Esophagus muscularis mucosa (tissue), 4 donors: ENCODE data around the gene POLR3K. TPM values are rescaled to one million over a fixed set of nuclear protein-coding genes. Genes with fewer than 3 reads are reported as not detected.
A peak's percentile ranks its signal among the peaks of the same experiment; 100 is the strongest.

ENCODE experiments used
- DNase-seq: peaks from one replicate; pipeline ENCODE4 v3.0.0-alpha.2; 2017; ENCODE audit errors: extremely low spot score
- H3K27ac ChIP-seq, 4 donors: fragments of 200-600 bp; sonication (generic); replicated peaks in 1 of 4; 1 replicate in 3 of 4; 2 replicates in 1 of 4; pipeline ENCODE4 v1.5.1; 2016 to 2019; ENCODE audit warnings: mild to moderate bottlenecking in 1 of 4
- H3K27me3 ChIP-seq, 4 donors: fragments of 200-600 bp; sonication (generic); one replicate each; pipeline versions ENCODE4 v1.5.1 to v1.6.0; 2016 to 2019
- H3K36me3 ChIP-seq, 4 donors: fragments of 200-600 bp; sonication (generic); one replicate each; pipeline ENCODE4 v1.5.1; 2016 to 2019
- H3K4me1 ChIP-seq, 4 donors: fragments of 200-600 bp; sonication (generic); one replicate each; pipeline ENCODE4 v1.5.1; 2016 to 2019
- H3K4me3 ChIP-seq, 4 donors: fragments of 200-600 bp; sonication (generic); 1 replicate in 2 of 4; 2 replicates in 2 of 4; pipeline ENCODE4 v1.5.1; 2016 to 2019; ENCODE audit warnings: mild to moderate bottlenecking in 4 of 4, moderate library complexity in 1 of 4
- H3K9me3 ChIP-seq, 4 donors: fragments of 200-600 bp; sonication (generic); 1 replicate in 3 of 4; 2 replicates in 1 of 4; pipeline ENCODE4 v1.5.1; 2016 to 2019
- EP300 ChIP-seq: sonication (generic); formaldehyde crosslinking; IDR thresholded peaks from one replicate; pipeline ENCODE4 v1.6.1; 2017; ENCODE audit warnings: antibody characterized with exemption
- POLR2A ChIP-seq: fragments of 450-650 bp; IDR thresholded peaks from one replicate; pipeline ENCODE4 v1.6.1; 2017; ENCODE audit warnings: antibody characterized with exemption, moderate library complexity, mild to moderate bottlenecking, low read depth
- POLR2AphosphoS5 ChIP-seq, 2 donors: sonication (generic); formaldehyde crosslinking; IDR thresholded peaks; one replicate each; pipeline ENCODE4 v1.6.1; 2017; ENCODE audit warnings: antibody characterized with exemption in 2 of 2
- WGBS: methylation state at CpG from one replicate; pipeline ENCODE4 v1.1.5; 2018; 5-methylcytosine and 5-hydroxymethylcytosine counted together
- intact Hi-C: fragments of 100-400 bp; cut with DNase I; formaldehyde crosslinking; loops from one replicate; pipeline ENCODE4 v1.15.1; 2023
- total RNA-seq, 4 donors: library from RNA; depleted of rRNA; stranded (reverse); fragments of >200 nt; gene quantifications; one replicate each; pipeline versions ENCODE4 v1.1.0 to v1.2.1, GENCODE V29; 2016
- TF ChIP-seq, protein P1 (sequence below), 3 experiments: fragments of 200-600 bp in 2 of 3; fragments of 450-650 bp in 1 of 3; sonication (generic) in 2 of 3; IDR thresholded peaks; one replicate each; pipeline ENCODE4 v1.5.1; 2017 to 2019; ENCODE audit warnings: antibody characterized with exemption in 3 of 3, mild to moderate bottlenecking in 2 of 3, moderate library complexity in 1 of 3

POLR3K gene
- total RNA-seq, 4 donors from 2014 or later = 3.3 to 3.8 (median 3.7) TPM

DNA sequence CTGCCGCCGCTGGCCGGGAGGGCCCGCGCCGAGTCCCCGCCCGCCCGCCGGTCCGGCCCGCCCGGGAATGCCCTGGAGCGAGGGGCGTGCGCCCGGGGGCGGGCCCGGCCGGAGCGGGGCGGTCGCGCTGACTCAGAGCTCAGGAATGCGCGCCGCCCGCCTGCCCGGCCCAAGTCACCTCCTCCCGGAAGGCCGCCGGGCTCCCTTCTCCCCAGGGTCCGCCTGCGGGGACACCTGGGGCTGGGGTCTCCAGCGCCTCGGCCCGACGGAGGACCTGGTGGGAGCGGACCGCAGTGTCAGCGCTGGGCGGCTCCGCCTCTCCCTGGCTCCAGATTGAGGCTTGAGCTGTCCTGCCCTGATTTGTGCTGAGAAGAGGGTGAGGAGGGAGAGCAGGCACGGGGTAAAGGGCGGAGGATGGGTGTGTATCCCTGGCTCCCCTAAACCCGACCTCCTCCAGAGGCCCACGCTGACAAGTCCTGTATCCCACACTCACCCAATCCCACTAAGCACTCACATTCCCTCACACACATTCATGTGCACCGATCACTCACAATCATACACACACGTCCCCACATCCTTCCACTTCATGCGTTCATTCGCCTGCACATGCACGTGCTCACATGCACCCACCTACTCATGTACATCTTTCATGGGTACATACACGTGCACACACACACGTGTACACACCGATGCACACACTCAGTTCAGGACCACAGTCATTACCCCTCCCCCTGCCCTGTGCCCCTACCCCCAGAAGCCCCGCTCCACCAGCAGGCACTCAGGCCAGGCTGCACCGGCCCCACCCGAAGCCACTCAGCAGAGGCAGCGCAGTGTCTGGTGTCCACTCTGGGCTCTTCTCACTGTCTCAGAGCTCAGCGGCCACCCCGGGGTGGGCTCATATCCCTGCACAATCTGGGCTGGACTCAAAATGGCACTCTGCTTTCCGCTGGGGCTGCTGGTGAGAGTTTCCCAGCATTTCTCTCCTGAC is 19.4 kb upstream of the POLR3K start, which contains the start of gene RHBDF1:
Gene RHBDF1, minus strand, starts transcription at position 71 of the 988 bp plus-strand sequence. CDS start 7,616 bp downstream, outside the sequence.
- H3K9me3 ChIP-seq = no peaks in the 10 kb centered on the region
- H3K4me1 ChIP-seq = peaks cover 85 to 96% (median 93%) of the 10 kb centered on the region in 4 donors
- H3K36me3 ChIP-seq = no peaks in the 10 kb centered on the region
- 49% methylated on average over 12 of the region's 62 CpGs for WGBS
- H3K4me3 ChIP-seq = peak within 1 kb of the TSS; percentile 78 to 92 (median 89)
- no peak for DNase-seq
- peak within 1 kb of the TSS; percentile 94 to 97 (median 96) for H3K27ac ChIP-seq
- intact Hi-C loops = no loop called here
- no peaks in the 10 kb centered on the region for H3K27me3 ChIP-seq
- TF ChIP-seq POLR2AphosphoS5 (IDR thresholded peaks at IDR 0.05) (peak in 1 of 2 donors; percentile 21), POLR2A (no peak)

DNA sequence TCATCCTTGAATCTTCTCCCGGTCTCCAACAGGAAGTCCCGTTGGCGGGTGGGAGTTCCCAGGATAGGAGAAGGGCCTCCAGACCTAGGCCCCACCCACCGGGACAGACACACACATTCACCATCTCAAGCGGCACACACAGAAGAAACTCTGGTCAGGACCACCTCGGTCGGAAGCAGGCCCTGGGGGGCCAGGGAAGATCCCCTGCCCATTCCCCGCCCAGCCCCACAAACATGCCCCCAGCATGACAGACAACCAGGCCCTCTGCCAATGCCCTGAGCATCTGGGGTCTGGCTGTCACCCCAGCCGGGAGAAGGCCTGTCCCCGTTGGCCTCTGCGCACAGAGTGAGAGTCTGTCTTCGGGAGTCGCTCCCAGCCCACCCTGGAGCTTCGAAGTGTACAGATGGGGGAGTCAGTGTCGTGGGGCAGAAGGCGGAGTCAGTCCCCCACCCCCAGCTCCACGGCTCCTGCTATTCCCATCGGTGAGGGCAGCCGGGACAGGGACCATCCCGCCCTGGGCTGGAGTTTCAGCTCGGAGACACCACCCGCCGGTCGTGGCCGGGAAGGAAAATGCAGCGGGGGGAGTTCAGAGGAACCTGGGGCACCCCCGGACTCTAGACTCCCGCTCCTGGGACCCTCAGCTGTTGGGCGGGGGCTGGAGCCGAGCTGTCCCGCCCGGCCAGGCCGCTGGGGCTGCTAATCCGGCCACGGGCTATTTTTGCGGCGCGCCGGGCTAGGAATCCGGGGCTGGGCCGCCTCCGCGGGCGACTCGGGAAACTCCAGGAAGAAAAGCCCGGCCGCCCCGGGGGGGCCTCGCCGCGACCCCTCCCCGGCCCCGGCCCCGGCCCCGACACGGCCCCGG is 18.4 kb upstream of the POLR3K start:
- H3K9me3 ChIP-seq = no peaks in the 10 kb centered on the region
- 4% methylated on average over 14 of the region's 57 CpGs for WGBS
- TF ChIP-seq, protein P1, sequence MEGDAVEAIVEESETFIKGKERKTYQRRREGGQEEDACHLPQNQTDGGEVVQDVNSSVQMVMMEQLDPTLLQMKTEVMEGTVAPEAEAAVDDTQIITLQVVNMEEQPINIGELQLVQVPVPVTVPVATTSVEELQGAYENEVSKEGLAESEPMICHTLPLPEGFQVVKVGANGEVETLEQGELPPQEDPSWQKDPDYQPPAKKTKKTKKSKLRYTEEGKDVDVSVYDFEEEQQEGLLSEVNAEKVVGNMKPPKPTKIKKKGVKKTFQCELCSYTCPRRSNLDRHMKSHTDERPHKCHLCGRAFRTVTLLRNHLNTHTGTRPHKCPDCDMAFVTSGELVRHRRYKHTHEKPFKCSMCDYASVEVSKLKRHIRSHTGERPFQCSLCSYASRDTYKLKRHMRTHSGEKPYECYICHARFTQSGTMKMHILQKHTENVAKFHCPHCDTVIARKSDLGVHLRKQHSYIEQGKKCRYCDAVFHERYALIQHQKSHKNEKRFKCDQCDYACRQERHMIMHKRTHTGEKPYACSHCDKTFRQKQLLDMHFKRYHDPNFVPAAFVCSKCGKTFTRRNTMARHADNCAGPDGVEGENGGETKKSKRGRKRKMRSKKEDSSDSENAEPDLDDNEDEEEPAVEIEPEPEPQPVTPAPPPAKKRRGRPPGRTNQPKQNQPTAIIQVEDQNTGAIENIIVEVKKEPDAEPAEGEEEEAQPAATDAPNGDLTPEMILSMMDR (IDR thresholded peaks at IDR 0.05) = peak in 2 of 3 experiments; percentile 9 to 26
- peak; percentile 79 to 85 for TF ChIP-seq POLR2AphosphoS5 (IDR thresholded peaks at IDR 0.05)
- peak; percentile 24 for TF ChIP-seq POLR2A
- TF ChIP-seq EP300 = no peak
- H3K4me3 ChIP-seq = peak overlapping the region; percentile 78 to 92 (median 89)
- no peak for DNase-seq
- H3K36me3 ChIP-seq = no peaks in the 10 kb centered on the region
- peak overlapping the region; percentile 94 to 97 (median 96) for H3K27ac ChIP-seq
- H3K4me1 ChIP-seq = peaks cover 85 to 96% (median 93%) of the 10 kb centered on the region in 4 donors
- H3K27me3 ChIP-seq = no peaks in the 10 kb centered on the region
- intact Hi-C loops = no loop called here

DNA sequence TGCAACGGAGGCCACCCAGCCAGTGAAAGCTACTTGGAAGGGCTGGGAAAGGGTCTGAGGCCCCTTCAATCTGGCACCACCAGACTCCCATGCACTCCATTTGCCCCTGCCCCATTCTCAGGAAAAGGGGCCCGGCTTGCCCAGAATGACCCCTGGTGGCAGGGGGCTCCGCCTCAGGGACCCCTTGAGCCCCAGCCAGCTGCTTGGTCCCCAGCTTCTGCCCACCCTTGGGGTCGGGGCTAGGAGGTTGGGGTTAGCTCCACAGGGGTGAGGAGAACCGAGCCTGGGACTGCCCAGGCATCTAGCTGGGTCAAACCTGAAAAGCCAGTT is 17.8 kb upstream of the POLR3K start:
- WGBS = 52% methylated on average over 4 of the region's 5 CpGs
- TF ChIP-seq, protein P1 (IDR thresholded peaks at IDR 0.05) = no peak
- TF ChIP-seq POLR2A (no peak), EP300 (no peak), POLR2AphosphoS5 (IDR thresholded peaks at IDR 0.05) (no peak)

DNA sequence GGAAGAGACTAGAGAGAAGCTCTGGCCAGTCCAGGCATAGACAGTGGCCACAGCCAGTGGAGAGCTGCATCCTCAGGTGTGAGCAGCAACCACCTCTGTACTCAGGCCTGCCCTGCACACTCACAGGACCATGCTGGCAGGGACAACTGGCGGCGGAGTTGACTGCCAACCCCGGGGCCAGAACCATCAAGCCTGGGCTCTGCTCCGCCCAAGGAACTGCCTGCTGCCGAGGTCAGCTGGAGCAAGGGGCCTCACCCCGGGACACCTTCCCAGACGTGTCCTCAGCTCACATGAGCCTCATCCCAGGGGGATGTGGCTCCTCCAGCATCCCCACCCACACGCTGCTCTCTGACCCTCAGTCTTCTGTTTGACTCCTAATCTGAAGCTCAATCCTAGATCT is 15.8 kb upstream of the POLR3K start:
- Histone ChIP-seq H3K36me3 (peaks cover 6 to 11% (median 8%) of the 10 kb centered on the region in 4 donors), H3K9me3 (no peaks in the 10 kb centered on the region), H3K4me1 (peaks cover 78 to 90% (median 84%) of the 10 kb centered on the region in 4 donors), H3K4me3 (no peak overlapping the region), H3K27ac (peak overlapping the region; percentile 25 to 94 (median 50)), H3K27me3 (no peaks in the 10 kb centered on the region)
- TF ChIP-seq POLR2AphosphoS5 (IDR thresholded peaks at IDR 0.05) (no peak), EP300 (no peak), POLR2A (no peak)
- TF ChIP-seq, protein P1 (IDR thresholded peaks at IDR 0.05) = no peak
- WGBS = 74% methylated on average over 8 of the region's 8 CpGs
- intact Hi-C loops = no loop called here
- DNase-seq = no peak

More for the DNA sequence above, 17.8 kb upstream of the POLR3K start:
- Histone ChIP-seq H3K36me3 (no peaks in the 10 kb centered on the region), H3K4me1 (peaks cover 85 to 96% (median 93%) of the 10 kb centered on the region in 4 donors), H3K27ac (peak overlapping the region; percentile 94 to 97 (median 96)), H3K27me3 (no peaks in the 10 kb centered on the region), H3K4me3 (peak overlapping the region; percentile 78 to 92 (median 89)), H3K9me3 (no peaks in the 10 kb centered on the region)
- intact Hi-C loops = no loop called here
- no peak for DNase-seq
